ENCODE measurements around the gene LAMB2. TPM values are rescaled to one million over a fixed set of nuclear protein-coding genes. Genes with fewer than 3 reads are reported as not detected.

LAMB2 gene
- total RNA-seq, 1 experiment from 2014 or later: 316 TPM

GRCh38 chr3:49104052-49104426, 28.8 kb downstream of the LAMB2 start:
- DNase-seq: no peak
- no peak for TF ChIP-seq CTCF (IDR thresholded peaks at IDR 0.05; ENCODE audit: unreplicated experiment)
- H3K27me3 Mint-ChIP-seq (ENCODE audit: unreplicated experiment): no peaks in the 10 kb centered on the region
- peaks cover 10% of the 10 kb centered on the region for H3K4me1 Mint-ChIP-seq (ENCODE audit: low read depth, unreplicated experiment)
- H3K36me3 Mint-ChIP-seq (ENCODE audit: insufficient read depth, unreplicated experiment): peaks cover 61% of the 10 kb centered on the region
- H3K9me3 Mint-ChIP-seq (ENCODE audit: low read depth, unreplicated experiment): no peaks in the 10 kb centered on the region
- intact Hi-C loops (cut with micrococcal nuclease; ENCODE audit: unreplicated experiment): no loop called here
- BruUV-seq (replicated peaks): TSS peak; percentile 69
- peak overlapping the region; percentile 98 for H3K4me3 Mint-ChIP-seq (ENCODE audit: low read depth, unreplicated experiment)
- peak overlapping the region; percentile 91 for H3K27ac Mint-ChIP-seq (ENCODE audit: unreplicated experiment)
- CTCF ChIA-PET: interaction anchor here (2.4 kb wide), 1 partner anchor 10 kb away, joined by 12 read pairs; the partner anchor contains the start of gene QRICH1

- H3K27ac Mint-ChIP-seq (ENCODE audit: unreplicated experiment): no peak overlapping the region
- H3K9me3 Mint-ChIP-seq (ENCODE audit: low read depth, unreplicated experiment): no peaks in the 10 kb centered on the region
- CTCF ChIA-PET: no interaction called here
- peaks cover 50% of the 10 kb centered on the region for H3K36me3 Mint-ChIP-seq (ENCODE audit: insufficient read depth, unreplicated experiment)
- no peak for DNase-seq
- H3K27me3 Mint-ChIP-seq (ENCODE audit: unreplicated experiment): no peaks in the 10 kb centered on the region
- H3K4me1 Mint-ChIP-seq (ENCODE audit: low read depth, unreplicated experiment): peaks cover 10% of the 10 kb centered on the region
- intact Hi-C loops (cut with micrococcal nuclease; ENCODE audit: unreplicated experiment): no loop called here
- no TSS peak for BruUV-seq (replicated peaks)
- no peak for TF ChIP-seq CTCF (IDR thresholded peaks at IDR 0.05; ENCODE audit: unreplicated experiment)
- no peak overlapping the region for H3K4me3 Mint-ChIP-seq (ENCODE audit: low read depth, unreplicated experiment)
Observed at GRCh38 chr3:49100046-49100615, 32.7 kb downstream of the LAMB2 start.

- Mint-ChIP-seq H3K27me3 (ENCODE audit: unreplicated experiment) (no peaks in the 10 kb centered on the region), H3K9me3 (ENCODE audit: low read depth, unreplicated experiment) (no peaks in the 10 kb centered on the region), H3K36me3 (ENCODE audit: insufficient read depth, unreplicated experiment) (peaks cover 49% of the 10 kb centered on the region), H3K4me3 (ENCODE audit: low read depth, unreplicated experiment) (no peak overlapping the region), H3K27ac (ENCODE audit: unreplicated experiment) (no peak overlapping the region), H3K4me1 (ENCODE audit: low read depth, unreplicated experiment) (peaks cover 10% of the 10 kb centered on the region)
- no peak for DNase-seq
- TF ChIP-seq CTCF (IDR thresholded peaks at IDR 0.05; ENCODE audit: unreplicated experiment): no peak
- BruUV-seq (replicated peaks): no TSS peak
- CTCF ChIA-PET: interaction anchor here (0.6 kb wide), 1 partner anchor 459 kb away, joined by 4 read pairs; no protein-coding TSS in a partner anchor
- intact Hi-C loops (cut with micrococcal nuclease; ENCODE audit: unreplicated experiment): no loop called here
Observed at GRCh38 chr3:49098910-49099630, 33.8 kb downstream of the LAMB2 start.

- Mint-ChIP-seq H3K4me3 (ENCODE audit: low read depth, unreplicated experiment) (no peak overlapping the region), H3K9me3 (ENCODE audit: low read depth, unreplicated experiment) (no peaks in the 10 kb centered on the region), H3K27me3 (ENCODE audit: unreplicated experiment) (no peaks in the 10 kb centered on the region), H3K4me1 (ENCODE audit: low read depth, unreplicated experiment) (peaks cover 5% of the 10 kb centered on the region), H3K27ac (ENCODE audit: unreplicated experiment) (no peak overlapping the region), H3K36me3 (ENCODE audit: insufficient read depth, unreplicated experiment) (peaks cover 49% of the 10 kb centered on the region)
- intact Hi-C loops (cut with micrococcal nuclease; ENCODE audit: unreplicated experiment): no loop called here
- TF ChIP-seq CTCF (IDR thresholded peaks at IDR 0.05; ENCODE audit: unreplicated experiment): no peak
- CTCF ChIA-PET: interaction anchor here (0.6 kb wide), 1 partner anchor 459 kb away, joined by 4 read pairs; no protein-coding TSS in a partner anchor
- DNase-seq: no peak
- no TSS peak for BruUV-seq (replicated peaks)
Observed at GRCh38 chr3:49098429-49098828, 34.4 kb downstream of the LAMB2 start.
